Panc1 (cell line): ENCODE measurements around the gene FAM240A.

Source experiments
- POLR2AphosphoS5 ChIP-seq: IDR thresholded peaks from 2 replicates; pipeline ENCODE4 v1.6.1; 2012; ENCODE audit warnings: mild to moderate bottlenecking, low read depth, low read length, moderate library complexity
- SIN3A ChIP-seq: IDR thresholded peaks from 2 replicates; pipeline ENCODE4 v1.6.1; 2012; ENCODE audit warnings: low read depth, mild to moderate bottlenecking, low read length, moderate library complexity, borderline replicate concordance; ENCODE audit not compliant: insufficient read depth
- TF ChIP-seq, protein P1 (sequence below): fragments of 450-650 bp; IDR thresholded peaks from 2 replicates; pipeline ENCODE4 v1.5.1; 2017; ENCODE audit warnings: mild to moderate bottlenecking
- TF ChIP-seq, protein P2 (sequence below), 2 experiments: IDR thresholded peaks; 2 replicates each; pipeline ENCODE4 v1.6.1; 2011 to 2012; ENCODE audit warnings: low read depth in 2 of 2, control low read depth in 1 of 2, low read length in 1 of 2, mild to moderate bottlenecking in 1 of 2, moderate library complexity in 1 of 2; ENCODE audit not compliant: insufficient read depth in 1 of 2

DNA sequence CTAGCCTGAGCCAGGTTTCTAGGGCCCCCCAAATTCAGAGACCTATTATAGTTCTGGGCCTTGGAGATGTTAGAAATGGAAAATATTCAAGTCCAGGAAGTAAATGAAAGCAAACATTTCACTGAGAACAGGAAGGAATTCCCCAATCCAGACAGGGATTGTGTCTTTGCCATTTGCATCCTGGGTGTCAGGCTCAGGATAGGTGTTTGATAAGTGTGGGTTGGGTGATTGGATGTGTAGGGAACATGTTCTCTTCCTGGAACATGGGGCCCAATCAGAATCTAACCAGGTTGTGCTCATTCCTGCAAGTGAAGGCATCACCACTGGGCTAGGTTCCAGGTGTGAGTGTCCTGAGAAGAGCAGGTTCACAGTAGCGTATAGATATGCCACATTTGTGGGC lies 31.6 kb upstream of the FAM240A start:
- TF ChIP-seq, protein P1, sequence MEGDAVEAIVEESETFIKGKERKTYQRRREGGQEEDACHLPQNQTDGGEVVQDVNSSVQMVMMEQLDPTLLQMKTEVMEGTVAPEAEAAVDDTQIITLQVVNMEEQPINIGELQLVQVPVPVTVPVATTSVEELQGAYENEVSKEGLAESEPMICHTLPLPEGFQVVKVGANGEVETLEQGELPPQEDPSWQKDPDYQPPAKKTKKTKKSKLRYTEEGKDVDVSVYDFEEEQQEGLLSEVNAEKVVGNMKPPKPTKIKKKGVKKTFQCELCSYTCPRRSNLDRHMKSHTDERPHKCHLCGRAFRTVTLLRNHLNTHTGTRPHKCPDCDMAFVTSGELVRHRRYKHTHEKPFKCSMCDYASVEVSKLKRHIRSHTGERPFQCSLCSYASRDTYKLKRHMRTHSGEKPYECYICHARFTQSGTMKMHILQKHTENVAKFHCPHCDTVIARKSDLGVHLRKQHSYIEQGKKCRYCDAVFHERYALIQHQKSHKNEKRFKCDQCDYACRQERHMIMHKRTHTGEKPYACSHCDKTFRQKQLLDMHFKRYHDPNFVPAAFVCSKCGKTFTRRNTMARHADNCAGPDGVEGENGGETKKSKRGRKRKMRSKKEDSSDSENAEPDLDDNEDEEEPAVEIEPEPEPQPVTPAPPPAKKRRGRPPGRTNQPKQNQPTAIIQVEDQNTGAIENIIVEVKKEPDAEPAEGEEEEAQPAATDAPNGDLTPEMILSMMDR, result no peak
- TF ChIP-seq, protein P2, sequence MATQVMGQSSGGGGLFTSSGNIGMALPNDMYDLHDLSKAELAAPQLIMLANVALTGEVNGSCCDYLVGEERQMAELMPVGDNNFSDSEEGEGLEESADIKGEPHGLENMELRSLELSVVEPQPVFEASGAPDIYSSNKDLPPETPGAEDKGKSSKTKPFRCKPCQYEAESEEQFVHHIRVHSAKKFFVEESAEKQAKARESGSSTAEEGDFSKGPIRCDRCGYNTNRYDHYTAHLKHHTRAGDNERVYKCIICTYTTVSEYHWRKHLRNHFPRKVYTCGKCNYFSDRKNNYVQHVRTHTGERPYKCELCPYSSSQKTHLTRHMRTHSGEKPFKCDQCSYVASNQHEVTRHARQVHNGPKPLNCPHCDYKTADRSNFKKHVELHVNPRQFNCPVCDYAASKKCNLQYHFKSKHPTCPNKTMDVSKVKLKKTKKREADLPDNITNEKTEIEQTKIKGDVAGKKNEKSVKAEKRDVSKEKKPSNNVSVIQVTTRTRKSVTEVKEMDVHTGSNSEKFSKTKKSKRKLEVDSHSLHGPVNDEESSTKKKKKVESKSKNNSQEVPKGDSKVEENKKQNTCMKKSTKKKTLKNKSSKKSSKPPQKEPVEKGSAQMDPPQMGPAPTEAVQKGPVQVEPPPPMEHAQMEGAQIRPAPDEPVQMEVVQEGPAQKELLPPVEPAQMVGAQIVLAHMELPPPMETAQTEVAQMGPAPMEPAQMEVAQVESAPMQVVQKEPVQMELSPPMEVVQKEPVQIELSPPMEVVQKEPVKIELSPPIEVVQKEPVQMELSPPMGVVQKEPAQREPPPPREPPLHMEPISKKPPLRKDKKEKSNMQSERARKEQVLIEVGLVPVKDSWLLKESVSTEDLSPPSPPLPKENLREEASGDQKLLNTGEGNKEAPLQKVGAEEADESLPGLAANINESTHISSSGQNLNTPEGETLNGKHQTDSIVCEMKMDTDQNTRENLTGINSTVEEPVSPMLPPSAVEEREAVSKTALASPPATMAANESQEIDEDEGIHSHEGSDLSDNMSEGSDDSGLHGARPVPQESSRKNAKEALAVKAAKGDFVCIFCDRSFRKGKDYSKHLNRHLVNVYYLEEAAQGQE (IDR thresholded peaks at IDR 0.05; ENCODE audit: insufficient read depth in 1 of 2, low read depth in 2 of 2, low read length in 1 of 2), result no peak
- no peak for TF ChIP-seq POLR2AphosphoS5
- no peak for TF ChIP-seq SIN3A
